Measurements from ENCODE around the gene RYR3.
A peak's percentile ranks its signal among the peaks of the same experiment; 100 is the strongest.

Gene RYR3

GRCh38 chr15:33310481-33311311 is at the start of gene RYR3:
TSS of gene RYR3 (plus strand) at chr15:33310967. CDS start at chr15:33311046, 79 bp downstream.
- no peak for FAIRE-seq

DNA sequence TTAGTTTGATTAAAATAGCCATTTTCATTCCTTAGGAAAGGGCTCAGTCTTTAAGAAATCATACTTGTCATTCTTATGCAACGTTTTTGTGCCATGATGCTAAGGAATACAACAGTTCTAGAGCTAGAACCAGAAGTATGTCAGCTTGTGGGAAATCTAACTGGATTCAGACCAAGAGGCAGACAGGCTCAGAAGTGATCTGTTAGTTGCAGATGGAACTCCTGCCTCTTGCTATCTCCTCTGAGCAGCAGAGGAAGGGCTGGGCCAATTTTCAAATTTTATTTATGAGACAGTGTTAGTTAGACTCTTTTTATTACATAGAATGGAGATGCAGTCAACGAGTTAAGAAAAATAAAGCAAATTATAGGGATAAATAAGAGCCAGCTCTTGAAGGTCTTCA is 48.5 kb upstream of the RYR3 start:
- FAIRE-seq: no peak

GRCh38 chr15:33277689-33278088 is 33.1 kb upstream of the RYR3 start:
- FAIRE-seq: no peak

DNA sequence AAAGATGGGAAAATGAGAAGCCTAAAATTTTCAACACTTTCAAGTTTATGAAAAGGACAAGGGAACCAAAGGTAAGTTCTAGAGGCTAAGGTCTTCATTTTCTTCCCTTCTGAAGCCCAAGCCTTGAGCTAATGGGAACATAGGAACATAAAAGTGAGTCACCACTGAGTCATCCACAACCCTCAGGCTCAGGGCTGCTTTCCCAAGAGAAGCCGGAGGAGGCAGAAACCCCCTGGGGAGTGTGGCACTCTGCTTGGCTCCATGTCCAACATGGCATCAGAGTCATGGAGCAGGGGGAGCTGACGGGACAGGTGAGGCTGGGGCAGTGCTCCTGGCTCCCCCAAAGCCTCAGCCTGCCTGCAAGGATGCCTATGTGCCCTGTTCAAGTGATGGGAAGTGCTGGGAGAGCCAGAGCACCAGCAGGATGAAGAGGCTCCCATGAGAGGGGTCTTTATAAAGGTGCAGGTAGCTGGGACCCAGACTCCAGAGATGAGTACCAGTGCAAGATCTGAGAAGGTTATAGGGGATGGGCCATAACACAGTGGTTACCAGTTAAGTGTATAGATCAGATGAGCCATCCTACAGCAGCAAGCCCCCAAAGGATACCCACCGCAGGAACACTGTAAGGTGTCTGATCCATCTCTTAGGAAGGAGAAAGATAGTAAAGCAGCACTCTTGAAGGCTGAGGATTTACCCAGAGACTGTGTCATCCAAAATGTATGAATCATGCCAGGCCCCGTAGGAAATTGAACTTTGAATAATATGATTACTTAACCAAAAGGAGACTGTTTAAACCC is 31.8 kb upstream of the RYR3 start:
- FAIRE-seq: no peak

DNA sequence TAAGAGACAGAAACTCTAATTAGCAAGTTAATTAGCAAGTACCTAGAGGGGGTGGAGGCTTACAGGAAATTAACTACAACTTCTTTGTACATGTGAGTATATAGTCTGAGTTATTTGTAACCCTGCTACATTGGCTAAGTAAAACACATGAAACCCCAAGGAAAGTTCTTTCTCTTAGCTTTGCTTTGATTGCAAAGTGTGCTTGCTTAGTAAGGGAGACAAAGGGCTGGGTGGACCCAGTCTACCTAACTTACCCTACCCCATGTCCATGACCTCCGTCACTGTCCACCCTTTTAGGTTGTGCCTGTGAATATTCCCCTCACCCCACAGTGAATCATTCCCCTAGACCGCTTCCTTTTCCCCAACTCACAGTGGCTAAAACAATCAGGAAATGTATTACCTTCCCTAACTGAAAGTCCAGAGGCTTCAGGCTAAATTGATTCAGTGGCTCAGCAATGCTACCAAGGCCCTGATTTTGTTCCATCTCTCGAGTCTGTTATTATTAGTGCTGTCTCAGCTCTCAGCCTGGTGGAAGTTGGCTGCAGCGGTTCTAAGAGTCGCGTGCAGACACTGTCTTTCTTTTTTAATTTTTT is 31.1 kb upstream of the RYR3 start:
- no peak for FAIRE-seq

GRCh38 chr15:33282226-33283020 is 28.3 kb upstream of the RYR3 start:
- no peak for FAIRE-seq

DNA sequence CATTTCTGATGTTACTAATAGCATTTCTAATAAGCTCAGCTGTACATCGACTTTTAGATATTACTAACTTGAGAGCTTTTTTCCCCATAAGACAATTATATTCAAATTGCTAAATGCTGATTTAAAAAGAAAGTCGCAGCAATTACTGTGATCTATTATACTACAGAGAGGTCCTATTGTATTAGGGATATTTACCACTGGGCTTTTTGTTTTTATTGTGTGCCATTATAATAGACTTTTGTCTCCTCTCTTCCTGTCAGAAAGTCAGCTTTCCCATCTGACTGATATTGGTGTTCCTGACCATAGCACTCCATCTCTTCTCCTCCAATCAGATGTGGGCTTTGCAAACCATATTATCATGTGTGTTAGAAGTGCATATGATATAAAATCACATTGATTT is 27.2 kb upstream of the RYR3 start:
- no peak for FAIRE-seq

DNA sequence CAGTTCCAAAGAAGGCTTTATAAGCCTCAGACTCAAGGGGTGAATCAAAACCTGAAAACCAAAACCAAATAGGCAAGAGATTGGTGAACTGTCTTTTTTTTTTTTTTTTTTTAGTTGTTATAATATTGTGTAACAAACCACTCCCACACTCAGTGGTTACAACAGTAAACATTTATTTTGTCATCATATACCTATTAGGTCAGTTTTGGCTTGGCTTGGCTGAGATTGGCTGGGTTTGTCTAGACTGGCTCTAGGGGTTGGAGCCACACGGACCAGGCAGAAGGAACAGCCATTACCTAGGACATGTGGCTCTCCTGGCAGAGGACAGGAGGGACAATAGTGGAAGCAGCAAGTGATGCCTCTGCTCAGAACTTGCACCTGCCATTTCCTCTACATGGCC is 26.4 kb upstream of the RYR3 start:
- no peak for FAIRE-seq

DNA sequence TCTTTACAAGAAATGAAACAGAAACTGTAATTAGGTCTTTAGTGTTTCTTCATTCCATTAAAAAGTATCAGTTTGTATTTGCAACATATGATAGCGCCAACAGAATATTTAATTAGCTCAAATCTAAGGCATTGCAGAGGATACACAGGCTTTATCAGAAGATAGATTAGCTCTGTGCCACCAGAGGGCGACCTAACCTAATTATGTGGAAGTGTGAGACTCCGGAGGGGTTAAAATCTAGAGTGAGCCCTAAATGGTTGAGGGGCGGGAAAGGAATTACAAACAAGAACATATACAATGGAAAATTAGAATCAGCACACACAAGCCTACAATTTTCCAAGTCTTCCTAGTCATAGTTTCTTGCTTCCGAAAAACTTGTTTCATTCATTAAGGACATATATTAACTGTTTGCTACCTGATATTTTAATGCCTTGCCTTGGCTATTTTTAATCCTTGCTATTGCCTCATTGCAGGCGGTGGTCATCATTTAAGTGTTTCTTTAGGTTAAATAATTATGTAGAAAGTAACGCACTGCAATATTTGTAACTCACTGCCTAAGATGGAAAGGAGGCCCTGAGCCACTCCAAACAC is 18.0 kb upstream of the RYR3 start:
- FAIRE-seq: peak; percentile 85

GRCh38 chr15:33293713-33294334 is 16.9 kb upstream of the RYR3 start:
- FAIRE-seq: no peak

- FAIRE-seq: no peak
Measured at GRCh38 chr15:33296050-33296449, 14.7 kb upstream of the RYR3 start.

DNA sequence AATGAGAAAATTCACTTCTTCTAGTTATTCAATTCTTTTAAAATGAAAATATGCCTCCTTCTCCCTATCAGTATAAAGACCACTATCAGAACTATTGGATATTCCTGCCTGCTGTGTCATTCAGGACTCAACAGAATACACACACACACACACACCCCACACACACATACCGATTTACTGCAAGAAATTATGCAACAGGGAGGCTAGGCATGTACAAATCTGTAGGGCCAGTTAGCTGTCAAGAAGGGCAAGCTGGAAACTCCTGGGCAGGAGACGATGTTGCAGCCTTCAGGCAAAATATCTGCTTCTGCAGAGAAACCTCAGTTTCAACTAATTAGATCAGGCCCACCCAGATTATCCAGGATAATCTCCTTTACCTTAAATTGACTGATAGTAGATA is 13.9 kb upstream of the RYR3 start:
- no peak for FAIRE-seq

DNA sequence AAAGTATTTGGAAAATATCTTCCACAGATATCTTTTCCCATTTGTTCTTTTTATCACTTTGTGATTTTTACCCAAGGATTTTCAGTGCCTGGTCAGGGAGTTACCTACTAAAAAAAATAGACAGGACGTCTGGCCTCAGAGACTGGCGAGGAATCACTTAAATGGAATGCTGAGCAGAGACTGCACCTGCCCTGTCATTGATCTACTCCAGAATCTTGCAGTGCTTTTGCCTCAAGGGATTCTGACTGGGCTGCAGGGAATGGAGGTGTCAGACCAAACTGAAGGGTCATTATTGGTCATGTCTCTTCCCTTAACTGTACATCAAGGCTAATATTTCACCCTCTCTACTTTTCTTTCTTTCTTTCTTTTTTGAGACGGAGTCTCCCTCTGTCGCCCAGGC is 12.1 kb upstream of the RYR3 start:
- no peak for FAIRE-seq

- FAIRE-seq: no peak
Measured at GRCh38 chr15:33304924-33305323, 5.8 kb upstream of the RYR3 start.

DNA sequence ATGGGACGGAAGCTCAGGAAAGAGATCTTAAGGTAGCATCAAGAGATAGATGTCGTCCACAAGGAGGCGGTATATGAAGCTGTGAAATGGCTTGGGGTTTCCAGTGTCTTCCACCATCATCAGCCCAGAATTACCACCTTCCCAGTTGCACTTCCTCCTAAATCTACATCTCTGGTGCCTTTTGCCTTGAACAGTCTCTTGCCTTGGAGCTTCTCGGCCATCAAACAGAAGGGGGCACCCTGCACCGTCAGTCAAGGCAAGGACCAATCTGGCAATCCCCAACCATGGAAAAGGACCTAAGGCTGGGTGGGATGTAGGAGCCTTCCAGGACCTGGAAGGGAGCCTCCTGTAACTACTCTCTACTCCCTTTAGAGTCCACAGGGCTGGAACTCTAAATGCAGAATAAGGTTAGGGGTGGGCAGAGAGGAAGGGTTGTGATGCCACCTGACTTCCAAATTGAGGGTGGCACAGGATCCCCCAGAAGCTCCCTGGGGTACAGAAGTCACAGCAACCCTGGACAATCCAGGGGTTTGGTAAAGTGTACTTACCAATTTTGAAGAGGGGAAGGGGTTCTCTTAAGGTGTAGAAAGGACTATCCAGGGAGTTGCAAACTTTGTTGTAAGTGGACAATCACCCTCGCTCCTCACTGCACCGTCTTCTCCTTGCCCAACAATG is 1.0 kb upstream of the RYR3 start:
- FAIRE-seq: no peak

DNA sequence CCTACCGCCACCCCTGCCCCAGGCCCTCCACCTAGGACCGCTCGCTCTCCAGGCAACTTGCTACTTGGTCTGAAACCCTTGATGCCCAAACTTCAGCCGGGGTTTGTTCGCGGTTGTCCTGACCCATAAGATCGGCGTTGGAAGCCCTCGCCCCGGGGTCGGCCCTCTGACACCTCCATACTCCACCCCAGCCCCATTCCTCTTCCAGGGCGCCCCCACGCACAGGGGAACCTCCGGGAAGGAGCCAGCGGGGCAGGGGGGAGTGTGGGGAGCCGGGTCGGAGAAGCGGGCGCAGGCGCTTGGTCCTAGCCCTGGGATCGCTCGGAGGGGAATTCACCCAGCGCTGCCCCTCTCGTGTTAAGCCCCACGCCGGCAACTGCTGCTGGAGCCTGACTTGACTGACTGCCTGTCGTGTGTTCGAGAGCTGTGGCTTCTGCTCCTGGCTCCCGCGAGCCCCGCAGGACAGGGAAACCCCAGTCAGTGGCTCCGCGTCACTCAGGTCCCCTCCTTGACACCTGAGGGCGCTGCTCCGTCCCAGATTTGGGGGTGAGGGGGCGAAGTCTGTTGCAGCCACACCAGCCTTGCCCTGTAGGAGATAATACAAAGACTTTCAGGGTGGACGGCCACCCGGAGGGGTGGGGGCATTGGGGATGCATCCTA is 675 bp downstream of the RYR3 start:
- no peak for FAIRE-seq

DNA sequence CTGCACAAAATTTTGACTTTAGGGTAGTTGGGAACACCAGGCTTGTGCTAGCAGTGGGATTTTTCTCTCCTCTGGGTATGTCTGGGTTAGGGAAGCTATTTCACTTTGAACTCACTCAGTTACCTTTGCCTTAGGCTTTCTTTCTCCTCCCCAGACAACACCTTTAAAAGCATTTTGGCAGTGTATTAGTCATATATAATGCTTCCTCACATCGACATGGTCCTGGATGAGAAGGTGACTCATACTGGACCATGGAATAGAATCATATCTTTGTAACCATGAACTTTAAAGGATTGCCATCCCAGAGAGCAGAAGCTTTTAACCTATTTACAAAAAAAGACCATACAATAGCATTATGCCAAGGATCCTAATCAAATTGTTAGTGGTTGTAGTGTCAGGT is 2.7 kb downstream of the RYR3 start:
- no peak for FAIRE-seq

GRCh38 chr15:33314069-33314468 is 3.3 kb downstream of the RYR3 start:
- no peak for FAIRE-seq

DNA sequence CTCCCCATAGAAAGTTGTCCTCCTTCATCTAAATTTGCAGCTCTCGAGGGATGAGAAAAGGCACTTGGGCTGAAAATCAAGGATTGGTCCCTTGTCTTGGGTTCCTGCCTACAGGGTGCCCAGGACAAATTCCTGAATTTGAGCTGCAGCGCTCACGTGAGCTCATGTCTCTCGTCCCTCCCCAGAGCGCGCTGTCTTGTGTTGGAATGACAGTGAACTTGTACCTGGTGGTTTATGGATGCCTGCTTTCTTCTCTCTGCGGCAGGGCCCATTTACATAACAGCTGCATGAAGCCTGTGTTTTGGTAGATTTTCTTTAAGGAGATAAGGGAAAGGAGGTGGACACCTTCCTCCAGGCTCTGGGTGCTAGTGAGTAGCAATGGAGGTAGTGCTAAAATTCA is 4.3 kb downstream of the RYR3 start:
- no peak for FAIRE-seq

DNA sequence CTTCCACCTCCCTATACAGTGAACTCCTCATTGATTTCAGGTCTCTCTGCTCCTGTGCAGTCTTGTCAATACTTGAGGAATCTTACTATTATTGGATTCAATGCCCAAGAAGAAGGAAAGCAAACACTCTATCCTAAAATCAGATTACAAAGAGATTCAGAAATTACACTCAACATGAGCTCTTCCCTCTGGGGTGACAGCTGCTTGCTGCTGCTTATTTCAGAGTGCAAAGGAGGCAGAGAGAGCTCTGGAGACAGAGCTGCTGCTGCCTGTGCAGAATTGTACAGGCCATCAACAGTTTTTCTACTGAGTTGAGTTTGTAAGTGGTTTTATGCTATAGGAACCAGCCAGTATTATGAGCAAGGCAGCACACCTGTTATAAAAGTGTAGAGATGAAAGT is 7.1 kb downstream of the RYR3 start:
- FAIRE-seq: no peak

DNA sequence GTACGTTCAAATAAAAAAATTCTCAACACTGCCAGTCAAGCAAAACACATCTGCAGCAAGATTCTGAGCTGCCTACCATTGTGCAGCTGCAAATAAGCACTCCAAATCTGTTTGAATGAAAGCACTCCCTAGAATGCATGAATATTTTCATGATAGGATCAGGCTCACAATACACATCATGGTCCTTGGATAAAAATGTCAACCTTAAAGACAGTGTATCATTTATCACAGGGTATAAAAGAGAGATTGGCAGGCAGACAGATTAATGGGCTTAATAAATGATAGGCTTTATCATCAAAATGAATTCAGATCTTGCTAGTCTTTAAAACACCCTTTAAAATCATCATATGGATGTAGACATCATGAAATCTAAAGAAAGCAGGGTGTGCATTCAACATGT is 9.2 kb downstream of the RYR3 start:
- FAIRE-seq: no peak
